HL-60 (cell line): ENCODE data around the gene KIF20B.

ENCODE experiments used
- GABPA ChIP-seq: IDR thresholded peaks from 2 replicates; pipeline ENCODE4 v1.6.1; 2012; ENCODE audit warnings: low read depth
- POLR2AphosphoS5 ChIP-seq: IDR thresholded peaks from 2 replicates; pipeline ENCODE4 v1.6.1; 2012; ENCODE audit warnings: low read depth
- REST ChIP-seq: IDR thresholded peaks from 2 replicates; pipeline ENCODE4 v1.6.1; 2012; ENCODE audit warnings: low read depth; ENCODE audit not compliant: insufficient replicate concordance
- SPI1 ChIP-seq: IDR thresholded peaks from 2 replicates; pipeline ENCODE4 v1.6.1; 2012; ENCODE audit warnings: low read depth, mild to moderate bottlenecking, borderline replicate concordance
- TF ChIP-seq, protein P1 (sequence below): IDR thresholded peaks from one replicate; pipeline ENCODE4 v1.5.1; 2011; ENCODE audit warnings: low read length, control low read depth, inconsistent platforms; ENCODE audit not compliant: insufficient read depth

- TF ChIP-seq, protein P1, sequence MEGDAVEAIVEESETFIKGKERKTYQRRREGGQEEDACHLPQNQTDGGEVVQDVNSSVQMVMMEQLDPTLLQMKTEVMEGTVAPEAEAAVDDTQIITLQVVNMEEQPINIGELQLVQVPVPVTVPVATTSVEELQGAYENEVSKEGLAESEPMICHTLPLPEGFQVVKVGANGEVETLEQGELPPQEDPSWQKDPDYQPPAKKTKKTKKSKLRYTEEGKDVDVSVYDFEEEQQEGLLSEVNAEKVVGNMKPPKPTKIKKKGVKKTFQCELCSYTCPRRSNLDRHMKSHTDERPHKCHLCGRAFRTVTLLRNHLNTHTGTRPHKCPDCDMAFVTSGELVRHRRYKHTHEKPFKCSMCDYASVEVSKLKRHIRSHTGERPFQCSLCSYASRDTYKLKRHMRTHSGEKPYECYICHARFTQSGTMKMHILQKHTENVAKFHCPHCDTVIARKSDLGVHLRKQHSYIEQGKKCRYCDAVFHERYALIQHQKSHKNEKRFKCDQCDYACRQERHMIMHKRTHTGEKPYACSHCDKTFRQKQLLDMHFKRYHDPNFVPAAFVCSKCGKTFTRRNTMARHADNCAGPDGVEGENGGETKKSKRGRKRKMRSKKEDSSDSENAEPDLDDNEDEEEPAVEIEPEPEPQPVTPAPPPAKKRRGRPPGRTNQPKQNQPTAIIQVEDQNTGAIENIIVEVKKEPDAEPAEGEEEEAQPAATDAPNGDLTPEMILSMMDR: no peak
- TF ChIP-seq POLR2AphosphoS5: no peak
- TF ChIP-seq REST: no peak
- TF ChIP-seq SPI1: no peak
- TF ChIP-seq GABPA: no peak
Observed at GRCh38 chr10:89657302-89657701, 44.1 kb upstream of the KIF20B start.
